Measurements from ENCODE around the gene CDYL. TPM values are rescaled to one million over a fixed set of nuclear protein-coding genes. Genes with fewer than 3 reads are reported as not detected.

Gene CDYL
- total RNA-seq, 1 donor from 2014 or later = 32.8 TPM

GRCh38 chr6:4909063-4909706 lies 133.0 kb downstream of the CDYL start:
- DNase-seq = no peak

GRCh38 chr6:4910037-4910760 lies 134.0 kb downstream of the CDYL start:
- no peak for DNase-seq

- DNase-seq = no peak
These were observed 136.4 kb downstream of the CDYL start for GRCh38 chr6:4912559-4912958.

- DNase-seq = no peak
These were observed 137.7 kb downstream of the CDYL start for GRCh38 chr6:4913705-4914419.

GRCh38 chr6:4914420-4915159 lies 138.4 kb downstream of the CDYL start:
- DNase-seq = no peak

GRCh38 chr6:4916954-4917561 lies 140.9 kb downstream of the CDYL start:
- no peak for DNase-seq

GRCh38 chr6:4920914-4921410 lies 144.8 kb downstream of the CDYL start:
- DNase-seq = no peak

GRCh38 chr6:4922488-4923037 lies 146.4 kb downstream of the CDYL start:
- no peak for DNase-seq

GRCh38 chr6:4923081-4923480 lies 146.9 kb downstream of the CDYL start:
- DNase-seq = no peak

GRCh38 chr6:4924661-4925271 lies 148.6 kb downstream of the CDYL start:
- DNase-seq = no peak

GRCh38 chr6:4925580-4925979 lies 149.4 kb downstream of the CDYL start:
- no peak for DNase-seq

GRCh38 chr6:4928426-4928825 lies 152.2 kb downstream of the CDYL start:
- DNase-seq = no peak

- DNase-seq = no peak
These were observed 153.0 kb downstream of the CDYL start for GRCh38 chr6:4929097-4929718.

GRCh38 chr6:4930025-4930691 lies 154.0 kb downstream of the CDYL start:
- DNase-seq = no peak

- DNase-seq = no peak
These were observed 155.5 kb downstream of the CDYL start for GRCh38 chr6:4931530-4932227.

- no peak for DNase-seq
These were observed 156.2 kb downstream of the CDYL start for GRCh38 chr6:4932228-4932903.

GRCh38 chr6:4935486-4935885 lies 159.3 kb downstream of the CDYL start:
- no peak for DNase-seq

GRCh38 chr6:4935975-4936680 lies 159.9 kb downstream of the CDYL start:
- DNase-seq = no peak
